Activated T-helper 17 cell treated with anti-CD3 and anti-CD28 coated beads, Interleukin-2, amount 50 U/mL, for 72 hours (primary cell): Measurements from ENCODE around the gene SCRN3. TPM values are rescaled to one million over a fixed set of nuclear protein-coding genes. Genes with fewer than 3 reads are reported as not detected.

Experiments used
- total RNA-seq, 2 donors: library from RNA; stranded (reverse); gene quantifications; one replicate each; pipeline ENCODE4 v1.2.3, GENCODE V29; 2022

The SCRN3 gene
- total RNA-seq, 2 donors from 2014 or later = 12.7 to 22.0 TPM

Other genes starting within 250 kb of the SCRN3 start
- gene OLA1, start 147.2 kb upstream of the SCRN3 start, total RNA-seq = 100 to 1,000 TPM; 102 to 123 TPM
- not detected for gene SP9, start 60.8 kb upstream of the SCRN3 start, total RNA-seq
- gene GPR155, start 91.3 kb downstream of the SCRN3 start, total RNA-seq = 10 to 100 TPM; 10.6 to 16.4 TPM
- 100 to 1,000 TPM; 180 to 334 TPM for gene WIPF1, start 202.1 kb downstream of the SCRN3 start, total RNA-seq